HEK293 (cell line): Measurements from ENCODE around the gene PDIA5.

Experiments used
- CTCF ChIA-PET: fragments of 350-600 bp; formaldehyde crosslinking; extraction: SDS; loops from one replicate; lab custom pipeline; 2021; ENCODE audit warnings: antibody characterized with exemption; lab: Yijun Ruan, JAX
- POLR2A ChIA-PET: fragments of 300-600 bp; formaldehyde crosslinking; extraction: SDS; loops from one replicate; lab custom pipeline; 2020; ENCODE audit warnings: antibody characterized with exemption, inconsistent platforms; lab: Yijun Ruan, JAX
- H3K27ac ChIP-seq: fragments of 200-500 bp; sonication (Bioruptor generic); 2 replicates; pipeline ENCODE4 v1.5.1; 2014; ENCODE audit warnings: low read depth, low read length, control low read depth, inconsistent platforms; ENCODE audit errors: extremely low read depth
- H3K36me3 ChIP-seq, 2 experiments: fragments of 200-500 bp in 1 of 2; sonication (Bioruptor generic) in 1 of 2; 1 replicate in 1 of 2; 2 replicates in 1 of 2; pipeline ENCODE4 v1.5.1; 2014 to 2017; ENCODE audit warnings: inconsistent platforms in 2 of 2, low read length in 2 of 2; ENCODE audit not compliant: control insufficient read depth in 2 of 2, insufficient read depth in 1 of 2
- H3K4me1 ChIP-seq: fragments of 200-500 bp; sonication (Bioruptor generic); 2 replicates; pipeline ENCODE4 v1.5.1; 2014; ENCODE audit warnings: mild to moderate bottlenecking, low read length, inconsistent platforms; ENCODE audit not compliant: control insufficient read depth, insufficient read depth
- H3K4me3 ChIP-seq: 2 replicates; pipeline ENCODE4 v1.5.1; 2011; ENCODE audit warnings: low read depth, mild to moderate bottlenecking, control low read depth, low read length, moderate library complexity
- H3K9me3 ChIP-seq: fragments of 200-500 bp; sonication (Bioruptor generic); 2 replicates; pipeline ENCODE4 v1.5.1; 2014; ENCODE audit warnings: low read depth, low read length, inconsistent platforms; ENCODE audit not compliant: control insufficient read depth, insufficient read depth
- FEZF1 ChIP-seq: fragments of 450-650 bp; formaldehyde crosslinking; IDR thresholded peaks from 2 replicates; pipeline ENCODE4 v1.5.1; 2016; ENCODE audit warnings: missing biosample characterization, missing genetic modification characterization
- MEIS1 ChIP-seq: sonication (generic); formaldehyde crosslinking; IDR thresholded peaks from 2 replicates; pipeline ENCODE4 v1.8.1; 2022; ENCODE audit warnings: missing genetic modification reagents, mild to moderate bottlenecking, borderline replicate concordance
- SP7 ChIP-seq: fragments of 450-650 bp; formaldehyde crosslinking; IDR thresholded peaks from 2 replicates; pipeline ENCODE4 v1.5.1; 2016; ENCODE audit warnings: missing biosample characterization, missing genetic modification characterization
- ZFP41 ChIP-seq: fragments of 450-650 bp; formaldehyde crosslinking; IDR thresholded peaks from 2 replicates; pipeline ENCODE4 v1.5.1; 2016; ENCODE audit warnings: missing biosample characterization, missing genetic modification characterization, borderline replicate concordance
- ZFP69B ChIP-seq: fragments of 450-650 bp; formaldehyde crosslinking; IDR thresholded peaks from 2 replicates; pipeline ENCODE4 v1.5.1; 2016; ENCODE audit warnings: missing biosample characterization, missing genetic modification characterization
- ZNF157 ChIP-seq: fragments of 450-650 bp; formaldehyde crosslinking; IDR thresholded peaks from 2 replicates; pipeline ENCODE4 v1.5.1; 2016; ENCODE audit warnings: missing biosample characterization, missing genetic modification characterization
- ZNF24 ChIP-seq: fragments of 450-650 bp; formaldehyde crosslinking; IDR thresholded peaks from 2 replicates; pipeline ENCODE4 v1.5.1; 2016; ENCODE audit warnings: missing biosample characterization, missing genetic modification characterization
- ZNF426 ChIP-seq: fragments of 450-650 bp; formaldehyde crosslinking; IDR thresholded peaks from 2 replicates; pipeline ENCODE4 v1.5.1; 2017; ENCODE audit warnings: missing biosample characterization, missing genetic modification characterization, mild to moderate bottlenecking, inconsistent platforms, moderate library complexity
- ZNF501 ChIP-seq: fragments of 450-650 bp; formaldehyde crosslinking; IDR thresholded peaks from 2 replicates; pipeline ENCODE4 v1.5.1; 2016; ENCODE audit warnings: missing biosample characterization, missing genetic modification characterization
- ZNF555 ChIP-seq: fragments of 450-650 bp; formaldehyde crosslinking; conservative IDR thresholded peaks from 2 replicates; pipeline ENCODE4 v1.5.1; 2017; ENCODE audit warnings: missing biosample characterization, mild to moderate bottlenecking, missing genetic modification characterization, inconsistent platforms
- ZNF585B ChIP-seq: fragments of 450-650 bp; formaldehyde crosslinking; IDR thresholded peaks from 2 replicates; pipeline ENCODE4 v1.5.1; 2016; ENCODE audit warnings: missing biosample characterization, missing genetic modification characterization
- ZNF664 ChIP-seq: fragments of 450-650 bp; formaldehyde crosslinking; IDR thresholded peaks from 2 replicates; pipeline ENCODE4 v1.5.1; 2016; ENCODE audit warnings: missing biosample characterization, missing genetic modification characterization
- ZNF747 ChIP-seq: fragments of 450-650 bp; formaldehyde crosslinking; IDR thresholded peaks from 2 replicates; pipeline ENCODE4 v1.5.1; 2016; ENCODE audit warnings: missing biosample characterization, missing genetic modification characterization
- ZNF830 ChIP-seq: fragments of 450-650 bp; IDR thresholded peaks from 2 replicates; pipeline ENCODE4 v1.5.0; 2018; ENCODE audit warnings: missing biosample characterization, missing genetic modification characterization, low read depth, mild to moderate bottlenecking, moderate library complexity
- TF ChIP-seq, protein P1 (sequence below): fragments of 450-650 bp; formaldehyde crosslinking; conservative IDR thresholded peaks from 2 replicates; pipeline ENCODE4 v1.5.1; 2016; ENCODE audit warnings: low read depth, missing biosample characterization, missing genetic modification characterization
- TF ChIP-seq, protein P2 (sequence below): fragments of 450-650 bp; formaldehyde crosslinking; IDR thresholded peaks from 2 replicates; pipeline ENCODE4 v1.5.1; 2016; ENCODE audit warnings: missing biosample characterization, missing genetic modification characterization

PDIA5 gene

DNA sequence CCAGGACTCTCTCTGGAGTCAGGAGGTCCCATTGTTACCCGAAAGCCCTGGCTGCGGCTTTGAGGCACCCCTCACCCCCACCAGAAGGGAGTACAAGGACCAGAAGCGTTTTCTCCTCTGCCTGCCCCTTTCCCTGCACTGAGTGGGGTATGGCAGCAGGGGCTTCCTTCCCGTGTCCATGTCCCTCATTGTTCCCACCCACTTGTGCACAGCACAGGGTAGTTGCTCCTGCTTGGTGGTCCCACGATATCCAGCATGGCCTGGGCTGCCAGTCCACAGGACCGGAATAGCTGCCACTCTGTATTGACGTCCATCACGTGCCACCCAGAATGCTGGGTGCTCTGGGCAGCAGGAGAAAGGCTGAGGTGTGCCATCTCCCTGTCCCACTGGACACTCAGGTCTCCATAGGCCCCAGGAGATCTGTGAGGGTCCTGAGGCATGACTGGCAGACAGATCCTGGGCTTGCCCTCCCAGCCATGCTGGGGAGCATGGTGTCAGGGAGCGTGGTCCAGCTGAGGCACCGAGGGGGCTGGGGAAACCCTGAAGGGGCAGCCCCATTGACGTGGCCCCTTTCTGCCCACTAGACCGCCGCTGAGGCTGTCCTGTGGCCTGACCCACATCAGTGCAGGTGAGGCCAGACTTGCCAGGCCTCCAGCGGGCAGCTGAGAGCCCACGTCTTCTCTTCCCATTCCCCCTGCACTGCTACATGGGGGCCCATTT is 89.6 kb downstream of the PDIA5 start (continued):
- no peak for TF ChIP-seq FEZF1

DNA sequence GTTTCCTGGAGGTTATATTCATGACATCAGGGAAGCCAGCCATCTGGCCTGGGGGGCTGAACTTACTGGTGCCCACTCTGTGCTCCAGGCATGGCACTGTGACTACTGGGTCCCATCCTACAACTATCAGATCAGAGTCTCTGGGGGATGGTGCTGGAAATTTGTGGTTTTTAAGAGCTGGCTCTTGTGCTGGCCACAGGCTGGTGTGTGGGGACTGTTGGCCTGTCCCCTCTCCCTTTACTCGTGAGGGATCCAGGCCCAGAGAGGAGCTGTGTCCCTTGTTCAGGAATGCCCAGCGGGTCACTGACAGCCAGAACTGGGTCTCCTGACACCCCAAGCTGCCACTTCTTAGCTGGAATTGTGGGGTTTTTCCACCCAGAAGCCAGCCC is 90.4 kb downstream of the PDIA5 start:
- Histone ChIP-seq H3K9me3 (no peaks in the 10 kb centered on the region), H3K4me3 (no peak overlapping the region), H3K4me1 (no peaks in the 10 kb centered on the region), H3K36me3 (peaks cover 0 to 69% of the 10 kb centered on the region in 2 experiments; a peak in 2 of 3 replicates), H3K27ac (no peak overlapping the region)
- CTCF ChIA-PET = interaction anchor here (0.7 kb wide), 1 partner anchor 659 kb away, joined by 5 read pairs; no protein-coding TSS in a partner anchor
- POLR2A ChIA-PET = no interaction called here
- TF ChIP-seq ZNF426 (tag by site-specific recombination) (no peak), ZNF830 (tag by site-specific recombination) (no peak), ZNF24 (tag by site-specific recombination) (no peak), ZNF664 (tag by site-specific recombination) (no peak), ZFP69B (tag by site-specific recombination) (no peak), MEIS1 (no peak), ZFP41 (tag by site-specific recombination) (no peak), SP7 (tag by site-specific recombination) (no peak), ZNF501 (no peak), ZNF157 (no peak), ZNF585B (no peak), ZNF747 (tag by site-specific recombination) (no peak), ZNF555 (tag by site-specific recombination) (no peak)
- TF ChIP-seq, protein P1, sequence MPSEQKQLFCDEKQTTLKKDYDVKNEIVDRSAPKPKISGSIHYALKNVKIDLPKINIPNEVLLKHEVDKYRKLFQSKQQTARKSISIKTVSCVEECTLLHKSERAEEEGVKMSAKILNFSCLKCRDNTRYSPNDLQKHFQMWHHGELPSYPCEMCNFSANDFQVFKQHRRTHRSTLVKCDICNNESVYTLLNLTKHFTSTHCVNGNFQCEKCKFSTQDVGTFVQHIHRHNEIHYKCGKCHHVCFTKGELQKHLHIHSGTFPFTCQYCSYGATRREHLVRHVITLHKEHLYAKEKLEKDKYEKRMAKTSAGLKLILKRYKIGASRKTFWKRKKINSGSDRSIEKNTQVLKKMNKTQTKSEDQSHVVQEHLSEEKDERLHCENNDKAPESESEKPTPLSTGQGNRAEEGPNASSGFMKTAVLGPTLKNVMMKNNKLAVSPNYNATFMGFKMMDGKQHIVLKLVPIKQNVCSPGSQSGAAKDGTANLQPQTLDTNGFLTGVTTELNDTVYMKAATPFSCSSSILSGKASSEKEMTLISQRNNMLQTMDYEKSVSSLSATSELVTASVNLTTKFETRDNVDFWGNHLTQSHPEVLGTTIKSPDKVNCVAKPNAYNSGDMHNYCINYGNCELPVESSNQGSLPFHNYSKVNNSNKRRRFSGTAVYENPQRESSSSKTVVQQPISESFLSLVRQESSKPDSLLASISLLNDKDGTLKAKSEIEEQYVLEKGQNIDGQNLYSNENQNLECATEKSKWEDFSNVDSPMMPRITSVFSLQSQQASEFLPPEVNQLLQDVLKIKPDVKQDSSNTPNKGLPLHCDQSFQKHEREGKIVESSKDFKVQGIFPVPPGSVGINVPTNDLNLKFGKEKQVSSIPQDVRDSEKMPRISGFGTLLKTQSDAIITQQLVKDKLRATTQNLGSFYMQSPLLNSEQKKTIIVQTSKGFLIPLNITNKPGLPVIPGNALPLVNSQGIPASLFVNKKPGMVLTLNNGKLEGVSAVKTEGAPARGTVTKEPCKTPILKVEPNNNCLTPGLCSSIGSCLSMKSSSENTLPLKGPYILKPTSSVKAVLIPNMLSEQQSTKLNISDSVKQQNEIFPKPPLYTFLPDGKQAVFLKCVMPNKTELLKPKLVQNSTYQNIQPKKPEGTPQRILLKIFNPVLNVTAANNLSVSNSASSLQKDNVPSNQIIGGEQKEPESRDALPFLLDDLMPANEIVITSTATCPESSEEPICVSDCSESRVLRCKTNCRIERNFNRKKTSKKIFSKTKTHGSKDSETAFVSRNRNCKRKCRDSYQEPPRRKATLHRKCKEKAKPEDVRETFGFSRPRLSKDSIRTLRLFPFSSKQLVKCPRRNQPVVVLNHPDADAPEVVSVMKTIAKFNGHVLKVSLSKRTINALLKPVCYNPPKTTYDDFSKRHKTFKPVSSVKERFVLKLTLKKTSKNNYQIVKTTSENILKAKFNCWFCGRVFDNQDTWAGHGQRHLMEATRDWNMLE = no peak
- TF ChIP-seq, protein P2, sequence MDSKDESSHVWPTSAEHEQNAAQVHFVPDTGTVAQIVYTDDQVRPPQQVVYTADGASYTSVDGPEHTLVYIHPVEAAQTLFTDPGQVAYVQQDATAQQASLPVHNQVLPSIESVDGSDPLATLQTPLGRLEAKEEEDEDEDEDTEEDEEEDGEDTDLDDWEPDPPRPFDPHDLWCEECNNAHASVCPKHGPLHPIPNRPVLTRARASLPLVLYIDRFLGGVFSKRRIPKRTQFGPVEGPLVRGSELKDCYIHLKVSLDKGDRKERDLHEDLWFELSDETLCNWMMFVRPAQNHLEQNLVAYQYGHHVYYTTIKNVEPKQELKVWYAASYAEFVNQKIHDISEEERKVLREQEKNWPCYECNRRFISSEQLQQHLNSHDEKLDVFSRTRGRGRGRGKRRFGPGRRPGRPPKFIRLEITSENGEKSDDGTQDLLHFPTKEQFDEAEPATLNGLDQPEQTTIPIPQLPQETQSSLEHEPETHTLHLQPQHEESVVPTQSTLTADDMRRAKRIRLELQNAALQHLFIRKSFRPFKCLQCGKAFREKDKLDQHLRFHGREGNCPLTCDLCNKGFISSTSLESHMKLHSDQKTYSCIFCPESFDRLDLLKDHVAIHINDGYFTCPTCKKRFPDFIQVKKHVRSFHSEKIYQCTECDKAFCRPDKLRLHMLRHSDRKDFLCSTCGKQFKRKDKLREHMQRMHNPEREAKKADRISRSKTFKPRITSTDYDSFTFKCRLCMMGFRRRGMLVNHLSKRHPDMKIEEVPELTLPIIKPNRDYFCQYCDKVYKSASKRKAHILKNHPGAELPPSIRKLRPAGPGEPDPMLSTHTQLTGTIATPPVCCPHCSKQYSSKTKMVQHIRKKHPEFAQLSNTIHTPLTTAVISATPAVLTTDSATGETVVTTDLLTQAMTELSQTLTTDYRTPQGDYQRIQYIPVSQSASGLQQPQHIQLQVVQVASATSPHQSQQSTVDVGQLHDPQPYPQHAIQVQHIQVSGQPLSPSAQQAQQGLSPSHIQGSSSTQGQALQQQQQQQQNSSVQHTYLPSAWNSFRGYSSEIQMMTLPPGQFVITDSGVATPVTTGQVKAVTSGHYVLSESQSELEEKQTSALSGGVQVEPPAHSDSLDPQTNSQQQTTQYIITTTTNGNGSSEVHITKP (tag by site-specific recombination) = no peak
